Left ventricle myocardium inferior (tissue), 1 donor: ENCODE results near the gene LRFN3. TPM values are rescaled to one million over a fixed set of nuclear protein-coding genes. Genes with fewer than 3 reads are reported as not detected.

Experiments
- DNase-seq: peaks from one replicate; pipeline ENCODE4 v3.0.0-alpha.2; 2020
- H3K27ac ChIP-seq: fragments of 200-600 bp; replicated peaks from 2 replicates; pipeline ENCODE4 v1.8.0; 2021
- H3K27me3 ChIP-seq: fragments of 200-600 bp; 2 replicates; pipeline ENCODE4 v1.8.0; 2021; ENCODE audit warnings: low read depth
- H3K36me3 ChIP-seq: fragments of 200-600 bp; 2 replicates; pipeline ENCODE4 v1.8.0; 2021
- H3K4me1 ChIP-seq: fragments of 200-600 bp; 2 replicates; pipeline ENCODE4 v1.8.0; 2021
- H3K4me3 ChIP-seq: fragments of 200-600 bp; 2 replicates; pipeline ENCODE4 v1.8.0; 2021; ENCODE audit warnings: mild to moderate bottlenecking, moderate library complexity
- H3K9me3 ChIP-seq: fragments of 200-600 bp; replicated peaks from 2 replicates; pipeline ENCODE4 v1.8.0; 2021
- intact Hi-C: fragments of 100-400 bp; cut with micrococcal nuclease; formaldehyde crosslinking; loops from one replicate; pipeline ENCODE4 v1.11.0; 2022
- total RNA-seq: library from RNA; stranded (reverse); fragmentation: NEBNext Ultra II Directional; extraction: Animal tissue kit (Norgen Biotek cat#: 25700); gene quantifications from one replicate; pipeline ENCODE4 v1.2.1, GENCODE V29; 2021
- TF ChIP-seq, protein P1 (sequence below): fragments of 200-600 bp; IDR thresholded peaks from 2 replicates; pipeline ENCODE4 v1.8.0; 2021; ENCODE audit warnings: antibody characterized with exemption, mild to moderate bottlenecking, borderline replicate concordance
- donor health status: DM: no; HTN: yes; CAD: no; lungs with severe emphysema.

Gene LRFN3
- total RNA-seq, 1 donor from 2014 or later = 7.1 TPM

GRCh38 chr19:35919306-35919705, 16.9 kb upstream of the LRFN3 start:
- Histone ChIP-seq H3K27me3 (peaks cover 44% of the 10 kb centered on the region), H3K4me1 (no peaks in the 10 kb centered on the region), H3K36me3 (no peaks in the 10 kb centered on the region), H3K9me3 (no peaks in the 10 kb centered on the region), H3K4me3 (no peak overlapping the region), H3K27ac (no peak overlapping the region)
- TF ChIP-seq, protein P1, sequence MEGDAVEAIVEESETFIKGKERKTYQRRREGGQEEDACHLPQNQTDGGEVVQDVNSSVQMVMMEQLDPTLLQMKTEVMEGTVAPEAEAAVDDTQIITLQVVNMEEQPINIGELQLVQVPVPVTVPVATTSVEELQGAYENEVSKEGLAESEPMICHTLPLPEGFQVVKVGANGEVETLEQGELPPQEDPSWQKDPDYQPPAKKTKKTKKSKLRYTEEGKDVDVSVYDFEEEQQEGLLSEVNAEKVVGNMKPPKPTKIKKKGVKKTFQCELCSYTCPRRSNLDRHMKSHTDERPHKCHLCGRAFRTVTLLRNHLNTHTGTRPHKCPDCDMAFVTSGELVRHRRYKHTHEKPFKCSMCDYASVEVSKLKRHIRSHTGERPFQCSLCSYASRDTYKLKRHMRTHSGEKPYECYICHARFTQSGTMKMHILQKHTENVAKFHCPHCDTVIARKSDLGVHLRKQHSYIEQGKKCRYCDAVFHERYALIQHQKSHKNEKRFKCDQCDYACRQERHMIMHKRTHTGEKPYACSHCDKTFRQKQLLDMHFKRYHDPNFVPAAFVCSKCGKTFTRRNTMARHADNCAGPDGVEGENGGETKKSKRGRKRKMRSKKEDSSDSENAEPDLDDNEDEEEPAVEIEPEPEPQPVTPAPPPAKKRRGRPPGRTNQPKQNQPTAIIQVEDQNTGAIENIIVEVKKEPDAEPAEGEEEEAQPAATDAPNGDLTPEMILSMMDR = no peak
- DNase-seq = no peak
- intact Hi-C loops = no loop called here

- intact Hi-C loops = no loop called here
These were observed 15.2 kb upstream of the LRFN3 start for GRCh38 chr19:35921012-35921411.

DNA sequence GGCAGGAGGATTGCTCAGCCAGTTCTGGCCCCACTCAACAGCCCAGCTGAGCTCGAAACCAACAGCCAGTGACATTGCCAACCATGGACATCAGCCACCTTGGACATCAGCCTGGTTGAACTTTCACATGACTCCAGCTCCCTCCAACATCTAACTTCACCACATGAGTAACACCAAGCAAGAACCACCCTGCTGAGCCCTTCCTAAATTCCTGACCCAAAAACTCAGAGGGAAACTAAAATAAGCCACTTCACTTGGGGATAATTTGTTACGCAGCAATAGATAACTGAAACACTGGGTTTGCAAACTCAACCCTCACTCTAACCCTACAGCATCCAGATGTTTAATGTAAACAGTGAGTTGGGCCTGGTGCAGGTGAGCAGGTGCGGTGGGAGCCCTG, 10.7 kb upstream of the LRFN3 start:
- no peak overlapping the region for H3K4me3 ChIP-seq
- H3K4me1 ChIP-seq = no peaks in the 10 kb centered on the region
- H3K9me3 ChIP-seq = peaks cover 6% of the 10 kb centered on the region
- intact Hi-C loops = no loop called here
- no peak for DNase-seq
- H3K36me3 ChIP-seq = no peaks in the 10 kb centered on the region
- no peak overlapping the region for H3K27ac ChIP-seq
- H3K27me3 ChIP-seq = peaks cover 41% of the 10 kb centered on the region
- TF ChIP-seq, protein P1 = no peak

More at GRCh38 chr19:35921012-35921411, 15.2 kb upstream of the LRFN3 start:
- H3K4me3 ChIP-seq = no peak overlapping the region
- H3K4me1 ChIP-seq = no peaks in the 10 kb centered on the region
- no peaks in the 10 kb centered on the region for H3K36me3 ChIP-seq
- DNase-seq = no peak
- H3K27ac ChIP-seq = no peak overlapping the region
- peaks cover 6% of the 10 kb centered on the region for H3K9me3 ChIP-seq
- peaks cover 47% of the 10 kb centered on the region for H3K27me3 ChIP-seq
- TF ChIP-seq, protein P1 = no peak

DNA sequence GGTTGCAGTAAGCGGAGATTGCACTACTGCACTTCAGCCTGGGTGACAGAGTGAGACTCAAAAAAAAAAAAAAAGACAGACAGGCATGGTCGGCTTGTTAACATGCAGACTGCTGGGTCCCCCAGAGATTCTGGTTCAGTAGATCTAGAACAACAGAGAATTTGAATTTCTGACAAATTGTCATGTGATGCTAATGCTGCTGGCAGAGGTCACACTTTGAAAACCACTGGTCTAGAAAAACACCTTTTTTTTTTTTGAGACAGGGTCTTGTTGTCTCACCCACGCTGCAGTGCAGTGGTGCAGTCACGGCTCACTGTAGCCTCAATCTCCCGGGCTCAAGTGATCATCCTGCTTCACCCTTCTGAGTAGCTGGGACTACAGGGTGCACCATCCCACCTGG, 7.7 kb upstream of the LRFN3 start:
- intact Hi-C loops = no loop called here

DNA sequence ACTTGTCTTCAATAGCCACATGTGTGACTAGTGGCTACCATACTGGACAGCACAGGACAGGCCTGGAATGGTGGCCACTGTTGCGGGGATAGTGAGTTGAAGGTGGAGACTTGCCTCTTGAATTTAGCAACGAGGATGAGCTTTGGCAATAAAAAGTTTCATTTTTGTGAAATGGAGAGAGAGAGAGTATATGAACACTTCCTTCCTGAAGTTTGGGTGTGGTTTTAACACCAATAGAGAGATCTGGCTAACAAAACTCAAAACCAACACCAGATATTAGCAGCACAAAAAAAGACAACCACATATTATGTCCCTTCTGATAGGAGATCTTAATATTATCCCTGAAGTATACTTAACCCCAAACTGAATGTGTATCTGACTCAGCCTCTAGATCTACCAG, 6.3 kb upstream of the LRFN3 start:
- Histone ChIP-seq H3K9me3 (peaks cover 6% of the 10 kb centered on the region), H3K27ac (no peak overlapping the region), H3K4me1 (peaks cover 9% of the 10 kb centered on the region), H3K27me3 (peaks cover 25% of the 10 kb centered on the region), H3K4me3 (no peak overlapping the region), H3K36me3 (no peaks in the 10 kb centered on the region)
- no peak for DNase-seq
- intact Hi-C loops = loop anchor here (10.0 kb wide), 1 partner anchor 45 kb away; no protein-coding TSS in a partner anchor
- TF ChIP-seq, protein P1 = no peak

More for the DNA sequence above, 7.7 kb upstream of the LRFN3 start:
- H3K9me3 ChIP-seq = peaks cover 6% of the 10 kb centered on the region
- no peak overlapping the region for H3K4me3 ChIP-seq
- peaks cover 9% of the 10 kb centered on the region for H3K4me1 ChIP-seq
- no peaks in the 10 kb centered on the region for H3K36me3 ChIP-seq
- no peak for DNase-seq
- H3K27ac ChIP-seq = no peak overlapping the region
- TF ChIP-seq, protein P1 = no peak
- H3K27me3 ChIP-seq = peaks cover 34% of the 10 kb centered on the region
